Endodermal cell (in vitro differentiated cells): ENCODE measurements around the gene DND1. TPM values are rescaled to one million over a fixed set of nuclear protein-coding genes. Genes with fewer than 3 reads are reported as not detected.
"Not testable (repeated sequence)": the region's sequence is repeated elsewhere in the genome, so short reads cannot be mapped to it uniquely, and the experiment has no call there.

Experiments used
- DNase-seq: peaks from one replicate; pipeline ENCODE4 v3.0.0-alpha.2; 2017
- H3K27ac ChIP-seq: 2 replicates; pipeline ENCODE4 v1.5.1; 2013; ENCODE audit warnings: mild to moderate bottlenecking, low read depth, low read length, moderate library complexity
- H3K27me3 ChIP-seq: 2 replicates; pipeline ENCODE4 v1.6.1; 2013; ENCODE audit warnings: mild to moderate bottlenecking, low read length, moderate library complexity; ENCODE audit not compliant: insufficient read depth, control insufficient read depth, poor library complexity, severe bottlenecking
- H3K36me3 ChIP-seq: 2 replicates; pipeline ENCODE4 v1.7.0; 2013; ENCODE audit warnings: mild to moderate bottlenecking, low read length, moderate library complexity; ENCODE audit not compliant: control insufficient read depth, insufficient read depth
- H3K4me1 ChIP-seq: one replicate; pipeline ENCODE4 v1.7.0; 2013; ENCODE audit warnings: low read length; ENCODE audit not compliant: control insufficient read depth, insufficient read depth
- H3K4me3 ChIP-seq: 2 replicates; pipeline ENCODE4 v1.5.1; 2013; ENCODE audit warnings: mild to moderate bottlenecking, low read length, moderate library complexity
- H3K9ac ChIP-seq: 2 replicates; pipeline ENCODE4 v1.6.1; 2013; ENCODE audit warnings: mild to moderate bottlenecking, low read length, moderate library complexity; ENCODE audit not compliant: poor library complexity, severe bottlenecking; ENCODE audit errors: extremely low read depth
- H3K9me3 ChIP-seq: 2 replicates; pipeline ENCODE4 v1.6.1; 2013; ENCODE audit warnings: mild to moderate bottlenecking, low read length, moderate library complexity; ENCODE audit not compliant: control insufficient read depth
- H3K27ac Mint-ChIP-seq: 2 replicates; pipeline ENCODE4 v1.8.0; 2020; ENCODE audit warnings: mixed read lengths
- H3K27me3 Mint-ChIP-seq: 2 replicates; pipeline ENCODE4 v1.8.0; 2021; ENCODE audit warnings: mild to moderate bottlenecking, mixed read lengths; ENCODE audit not compliant: insufficient read depth
- H3K36me3 Mint-ChIP-seq: 2 replicates; pipeline ENCODE4 v1.8.0; 2020; ENCODE audit warnings: low read depth, mixed read lengths
- H3K4me1 Mint-ChIP-seq: 2 replicates; pipeline ENCODE4 v1.8.0; 2020; ENCODE audit warnings: mixed read lengths
- H3K4me3 Mint-ChIP-seq: 2 replicates; pipeline ENCODE4 v1.8.0; 2020; ENCODE audit warnings: mild to moderate bottlenecking, moderate library complexity, mixed read lengths
- H3K9me3 Mint-ChIP-seq: 2 replicates; pipeline ENCODE4 v1.8.0; 2020; ENCODE audit warnings: mild to moderate bottlenecking, mixed read lengths
- CTCF ChIP-seq: fragments of 200-600 bp; sonication (generic); conservative IDR thresholded peaks from 2 replicates; pipeline ENCODE4 v1.5.0; 2021; ENCODE audit warnings: antibody characterized with exemption, mild to moderate bottlenecking
- WGBS, 2 experiments: methylation state at CpG; one replicate each; pipeline versions ENCODE4 v1.1.5 to v1.1.7; 2013; ENCODE audit warnings: missing lambda C conversion rate in 2 of 2, mixed read lengths in 1 of 2; ENCODE audit not compliant: insufficient coverage in 1 of 2, insufficient read length in 1 of 2; 5-methylcytosine and 5-hydroxymethylcytosine counted together
- long read RNA-seq, 4 experiments: library from polyadenylated mRNA in 2 of 4; library from RNA in 1 of 4; library from capped mRNA in 1 of 4; stranded (forward) in 3 of 4; unstranded in 1 of 4; transcript quantifications; one replicate each; pipeline ENCODE4 v2.0.0, GENCODE V29; 2020 to 2021; ENCODE audit warnings: inconsistent platforms in 1 of 4
- polyA plus RNA-seq, 2 experiments: library from polyadenylated mRNA; stranded (reverse); fragments of 50-300 nt; gene quantifications; one replicate each; pipeline ENCODE4 v1.2.3, GENCODE V29; 2013
- total RNA-seq, 2 donors: library from RNA; stranded (reverse); fragmentation: NEBNext Ultra II Directional in 1 of 2; extraction: Animal tissue kit (Norgen Biotek cat#: 25700) in 1 of 2; gene quantifications; 2 replicates in 1 of 2; 3 replicates in 1 of 2; pipeline ENCODE4 v1.2.1, GENCODE V29; 2021

Gene DND1
- 1 to 10 TPM; 1.1 to 1.6 TPM for total RNA-seq
- 1.8 TPM for polyA plus RNA-seq (2013, experiment 1 of 2)
- polyA plus RNA-seq (2013, experiment 2 of 2), result 2.7 TPM
- long read RNA-seq, experiment 1, partial matches to known transcripts, result 1 of 1 reads
- long read RNA-seq, experiment 1, other reads (novel, unspliced or antisense), result 0 of 1 reads
- long read RNA-seq, experiment 2, result 0 reads
- long read RNA-seq, experiment 3, partial matches to known transcripts, result 0 of 1 reads
- long read RNA-seq, experiment 3, other reads (novel, unspliced or antisense), result 0 of 1 reads
- long read RNA-seq, experiment 4, result 0 reads

GRCh38 chr5:140673187-140673976 is at the start of gene DND1:
TSS of gene DND1 (minus strand) at chr5:140673576. CDS start at chr5:140673542, 34 bp downstream.
- H3K4me3 Mint-ChIP-seq, result no peak within 1 kb of the TSS
- H3K9me3 Mint-ChIP-seq, result no peaks in the 10 kb centered on the region
- no peaks in the 10 kb centered on the region for H3K9me3 ChIP-seq
- DNase-seq, result peak; percentile 61
- peaks cover 2% of the 10 kb centered on the region for H3K4me1 Mint-ChIP-seq
- peaks cover 66% of the 10 kb centered on the region for H3K36me3 ChIP-seq
- H3K36me3 Mint-ChIP-seq, result peaks cover 71% of the 10 kb centered on the region
- no peaks in the 10 kb centered on the region for H3K4me1 ChIP-seq
- no peak for TF ChIP-seq CTCF
- no peak within 1 kb of the TSS for H3K9ac ChIP-seq
- WGBS, 2 experiments, result 95 to 98% methylated on average over 27 to 45 of the region's 45 CpGs
- H3K27ac Mint-ChIP-seq, result peak within 1 kb of the TSS; percentile 29
- no peaks in the 10 kb centered on the region for H3K27me3 ChIP-seq
- H3K4me3 ChIP-seq, result no peak within 1 kb of the TSS
- H3K27me3 Mint-ChIP-seq, result no peaks in the 10 kb centered on the region
- H3K27ac ChIP-seq, result no peak within 1 kb of the TSS

GRCh38 chr5:140721395-140721794 is 48.0 kb upstream of the DND1 start:
- H3K9me3 ChIP-seq, H3K4me3 ChIP-seq, H3K27ac Mint-ChIP-seq, H3K27ac ChIP-seq, H3K4me1 ChIP-seq, H3K27me3 ChIP-seq, DNase-seq, H3K4me1 Mint-ChIP-seq, H3K9me3 Mint-ChIP-seq, H3K36me3 Mint-ChIP-seq, H3K9ac ChIP-seq, H3K36me3 ChIP-seq, H3K4me3 Mint-ChIP-seq, H3K27me3 Mint-ChIP-seq: not testable (repeated sequence)
- 89 to 95% methylated on average over 5 of the region's 5 CpGs for WGBS, 2 experiments
- peak; percentile 15 for TF ChIP-seq CTCF

- H3K9ac ChIP-seq, H3K36me3 ChIP-seq, H3K36me3 Mint-ChIP-seq, H3K27ac Mint-ChIP-seq, H3K9me3 Mint-ChIP-seq, H3K4me1 Mint-ChIP-seq, H3K27me3 ChIP-seq, H3K4me1 ChIP-seq, H3K4me3 ChIP-seq, H3K9me3 ChIP-seq, H3K27ac ChIP-seq, H3K4me3 Mint-ChIP-seq, DNase-seq, H3K27me3 Mint-ChIP-seq: not testable (repeated sequence)
- WGBS, 2 experiments, result 57 to 69% methylated on average over 2 to 6 of the region's 6 CpGs
These were observed 47.4 kb upstream of the DND1 start for GRCh38 chr5:140720738-140721137.
